ENCODE measurements around the gene PHTF2.

The PHTF2 gene

GRCh38 chr7:77885155-77885554, 86.6 kb downstream of the PHTF2 start:
- no peak for FAIRE-seq

GRCh38 chr7:77887567-77887966, 89.0 kb downstream of the PHTF2 start:
- FAIRE-seq: no peak

- no peak for FAIRE-seq
Observed at GRCh38 chr7:77888998-77889397, 90.4 kb downstream of the PHTF2 start.

DNA sequence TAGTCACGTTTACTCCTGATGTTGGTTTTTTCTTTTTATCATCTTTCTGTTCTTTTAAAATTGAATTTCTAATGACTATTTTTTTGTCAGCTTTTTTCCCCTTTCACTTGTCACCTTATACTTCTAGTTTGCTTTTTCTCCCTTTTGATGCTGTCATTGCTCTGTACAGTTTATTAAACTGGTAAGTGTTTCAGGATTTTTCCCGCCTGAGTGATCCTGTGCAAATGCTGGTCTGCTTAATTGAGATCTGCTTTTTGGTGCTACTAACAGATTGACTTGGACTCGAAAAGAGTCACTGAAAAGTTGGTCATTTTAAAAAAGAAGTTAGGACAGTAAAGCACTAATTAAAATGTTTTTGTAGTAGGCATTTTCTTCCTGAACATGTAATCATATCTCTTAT, 95.2 kb downstream of the PHTF2 start:
- no peak for FAIRE-seq

- no peak for FAIRE-seq
Observed at GRCh38 chr7:77894574-77895091, 96.1 kb downstream of the PHTF2 start.

GRCh38 chr7:77895905-77896304, 97.3 kb downstream of the PHTF2 start:
- no peak for FAIRE-seq

DNA sequence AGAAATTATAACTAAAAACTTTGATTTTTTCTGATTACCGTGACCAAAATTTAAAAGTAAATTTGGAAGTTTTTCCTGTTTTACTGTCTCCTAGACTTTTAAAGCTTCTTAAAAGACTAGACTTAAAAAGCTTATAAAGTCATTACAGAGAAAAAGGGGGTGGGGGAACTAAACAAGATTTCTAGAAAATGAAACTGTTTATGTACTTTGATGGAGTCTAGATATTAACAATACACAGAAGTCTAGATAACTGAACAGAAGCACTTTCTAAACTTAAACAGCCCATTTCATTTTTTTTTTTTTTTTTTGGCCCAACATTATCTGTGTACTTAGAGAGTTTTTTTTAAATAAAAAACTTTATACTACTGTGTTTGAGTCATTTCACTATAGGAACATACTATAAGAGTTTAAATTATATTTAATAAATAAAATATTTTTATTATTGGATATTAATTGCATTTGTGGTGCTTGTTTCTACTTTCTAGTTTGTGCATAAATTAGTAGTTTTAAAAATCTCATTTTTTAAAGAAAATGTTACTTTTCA, 98.5 kb downstream of the PHTF2 start:
- FAIRE-seq: peak; percentile 45

DNA sequence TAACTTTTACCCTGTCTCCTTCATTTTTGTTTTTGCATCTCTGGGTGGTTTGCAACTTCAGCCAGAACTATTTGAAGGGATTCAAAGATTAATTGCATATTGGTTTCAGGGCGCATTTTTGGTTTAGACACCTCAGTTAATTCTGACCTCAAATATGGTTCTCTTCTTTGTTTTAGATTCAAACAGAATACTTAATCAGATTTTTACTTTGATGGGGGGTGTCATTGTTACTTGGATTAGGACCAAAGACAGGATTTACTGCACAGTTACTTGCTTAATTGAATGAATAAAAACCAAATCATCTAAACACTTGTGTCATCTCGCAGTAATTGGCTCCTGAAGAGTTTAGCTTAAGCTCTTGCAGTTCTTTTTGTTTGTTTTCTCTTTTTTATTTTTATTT, 100.9 kb downstream of the PHTF2 start:
- no peak for FAIRE-seq

GRCh38 chr7:77903597-77903996, 105.0 kb downstream of the PHTF2 start:
- no peak for FAIRE-seq

DNA sequence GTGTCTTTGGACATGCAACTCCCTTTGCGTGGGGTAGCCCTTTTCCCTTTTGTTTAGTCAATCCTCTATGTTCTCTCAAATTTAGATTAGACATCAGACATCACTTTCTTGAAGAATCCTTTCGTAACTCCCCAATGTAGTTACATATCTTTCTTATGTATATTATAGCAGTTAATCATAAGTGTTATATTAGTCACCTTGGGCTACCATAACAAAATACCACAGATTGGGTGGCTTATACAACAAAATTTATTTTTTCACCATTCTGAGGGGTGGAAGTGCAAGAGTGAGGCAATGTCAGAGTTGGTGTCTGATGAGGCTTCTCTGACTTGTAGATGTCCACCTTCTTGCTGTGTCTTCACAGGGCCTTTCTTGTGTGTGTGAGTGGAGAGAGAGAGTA, 105.7 kb downstream of the PHTF2 start:
- FAIRE-seq: no peak

- FAIRE-seq: no peak
Observed at GRCh38 chr7:77907281-77907680, 108.7 kb downstream of the PHTF2 start.

DNA sequence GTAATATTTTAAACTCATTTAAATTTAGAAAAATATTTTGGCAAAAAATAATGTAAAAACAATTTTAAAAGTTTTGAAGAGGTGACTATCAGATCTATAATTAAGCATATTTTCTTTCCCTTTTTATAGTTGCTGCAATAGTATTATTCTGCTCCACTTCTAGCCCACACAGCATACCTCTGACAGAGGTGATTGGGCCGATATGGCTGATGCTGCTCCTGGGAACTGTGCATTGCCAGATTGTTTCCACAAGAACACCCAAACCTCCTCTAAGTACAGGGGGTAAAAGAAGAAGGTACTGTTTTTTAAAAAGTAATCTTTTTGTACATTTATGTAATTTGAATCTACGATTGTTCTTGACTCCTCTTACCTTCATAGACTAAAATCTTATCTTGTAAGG, 110.1 kb downstream of the PHTF2 start:
- no peak for FAIRE-seq

DNA sequence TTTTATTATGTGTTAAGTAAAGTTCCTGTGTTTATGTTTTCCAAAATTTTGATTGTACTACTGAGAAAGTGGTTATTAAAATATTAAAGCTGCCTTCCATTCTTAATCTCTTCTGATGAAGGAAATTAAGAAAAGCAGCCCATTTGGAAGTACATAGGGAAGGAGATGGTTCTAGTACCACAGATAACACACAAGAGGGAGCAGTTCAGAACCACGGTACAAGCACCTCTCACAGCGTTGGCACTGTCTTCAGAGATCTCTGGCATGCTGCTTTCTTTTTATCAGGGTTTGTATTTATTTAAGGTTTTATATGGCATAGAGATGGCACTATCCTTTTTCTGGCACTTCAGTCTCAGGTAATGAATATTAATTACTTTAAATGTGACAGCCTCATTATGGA, 111.6 kb downstream of the PHTF2 start:
- no peak for FAIRE-seq

GRCh38 chr7:77912293-77912692, 113.7 kb downstream of the PHTF2 start:
- no peak for FAIRE-seq

GRCh38 chr7:77913977-77914607, 115.5 kb downstream of the PHTF2 start:
- FAIRE-seq: no peak

DNA sequence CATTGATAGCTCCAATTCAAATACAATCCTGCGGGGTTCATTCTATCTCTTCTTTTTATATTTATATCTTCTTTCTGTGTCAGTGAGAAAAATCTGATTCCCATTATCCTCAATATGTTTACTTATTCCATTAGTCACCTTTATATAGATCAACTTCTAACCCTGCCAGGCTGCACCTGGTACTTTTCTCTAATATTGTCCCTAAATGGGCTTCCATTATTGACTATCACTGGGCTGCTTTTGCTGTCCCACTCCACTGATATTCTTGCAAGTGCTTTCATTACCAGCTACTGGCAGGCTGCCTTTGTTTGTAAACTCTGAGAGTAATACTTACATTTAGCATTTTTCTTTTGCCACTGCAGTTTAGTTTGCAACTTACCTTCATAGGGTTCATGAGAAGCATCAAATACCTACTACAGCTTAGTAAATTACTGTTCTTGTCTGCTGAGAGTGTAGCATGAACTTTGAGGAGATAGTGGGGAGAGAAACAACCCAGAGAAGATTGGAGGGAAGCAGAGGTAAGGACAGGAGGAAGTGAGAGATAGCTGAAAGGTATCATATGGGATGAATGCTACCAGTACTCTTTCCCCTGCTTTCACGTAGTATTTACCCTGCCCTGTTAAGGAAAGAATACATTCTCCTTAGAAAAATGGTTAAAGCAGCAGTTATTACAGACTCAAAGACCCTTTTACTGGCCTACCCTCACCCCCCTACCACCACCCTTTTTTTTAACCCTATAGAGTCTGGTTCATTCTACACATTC, 119.1 kb downstream of the PHTF2 start:
- FAIRE-seq: no peak

- FAIRE-seq: no peak
Observed at GRCh38 chr7:77918676-77919075, 120.1 kb downstream of the PHTF2 start.

DNA sequence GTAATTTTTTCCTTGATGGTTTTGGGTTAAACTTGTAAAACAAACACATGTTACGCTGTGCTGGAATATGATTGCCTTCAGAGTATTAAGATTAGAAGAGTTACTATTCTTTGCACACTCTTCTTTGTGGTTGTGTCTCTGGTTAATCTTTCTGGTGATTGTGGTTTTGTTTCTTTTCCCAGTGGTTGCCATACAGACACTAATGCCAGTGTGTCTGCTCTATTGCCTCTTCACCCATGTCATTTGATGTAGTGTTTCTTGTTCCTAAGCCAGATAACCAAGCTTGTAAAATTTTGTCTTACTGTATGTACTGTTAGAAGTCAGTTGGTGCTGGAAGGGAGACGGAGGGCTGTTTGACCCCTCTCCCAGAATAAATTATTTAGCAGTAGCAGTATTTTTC, 124.8 kb downstream of the PHTF2 start:
- FAIRE-seq: no peak

GRCh38 chr7:77930496-77930895, 131.9 kb downstream of the PHTF2 start:
- no peak for FAIRE-seq

DNA sequence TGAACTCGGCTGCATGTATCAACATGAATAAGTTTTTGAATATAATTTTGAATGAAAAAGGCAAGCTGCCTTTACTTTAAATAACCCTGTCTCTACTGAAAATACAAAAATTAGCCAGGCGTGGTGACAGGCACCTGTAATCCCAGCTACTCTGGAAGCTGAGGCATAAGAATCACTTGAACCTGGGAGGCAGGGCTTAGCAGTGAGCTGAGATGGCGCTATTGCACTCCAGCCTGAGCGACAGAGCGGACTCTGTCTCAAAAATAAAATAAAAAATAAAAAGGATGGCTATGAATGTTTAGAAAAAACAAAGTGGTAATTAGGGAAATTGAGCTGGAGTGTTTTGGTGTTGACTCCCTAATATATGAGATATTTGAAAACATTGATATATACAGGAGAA, 133.3 kb downstream of the PHTF2 start:
- no peak for FAIRE-seq

GRCh38 chr7:77933394-77933793, 134.8 kb downstream of the PHTF2 start:
- FAIRE-seq: no peak

DNA sequence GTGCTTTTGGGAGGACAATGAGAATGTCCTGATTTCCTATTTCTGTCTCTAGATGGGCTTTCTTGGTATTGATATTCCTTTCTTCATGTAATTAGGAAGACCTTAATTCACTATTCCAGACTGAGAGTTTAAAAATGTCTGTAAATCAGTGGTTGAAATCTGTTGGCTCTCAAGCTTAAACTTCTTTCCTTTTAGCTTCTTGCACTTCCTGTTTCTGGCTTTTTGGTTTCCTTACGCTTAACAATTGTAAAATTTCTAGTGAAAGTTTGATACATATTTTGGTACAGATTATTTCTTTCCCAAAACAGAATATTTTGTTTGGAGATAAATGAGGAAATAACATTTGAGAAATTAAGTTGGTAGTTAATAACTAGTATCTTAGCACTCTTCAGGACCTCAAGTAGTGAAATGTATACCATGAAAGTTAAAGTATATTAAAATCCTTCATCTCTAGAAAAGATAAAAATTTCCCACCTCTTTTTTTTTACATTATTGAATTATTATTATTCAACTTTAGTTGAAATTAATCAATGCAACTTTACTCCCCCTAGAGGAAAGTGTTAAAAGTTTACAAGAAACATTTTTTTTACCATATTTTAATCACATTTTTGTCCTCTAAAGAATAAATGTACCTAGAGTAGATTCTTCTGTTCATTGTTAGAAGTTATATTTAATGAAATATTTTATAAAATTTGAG, 137.2 kb downstream of the PHTF2 start:
- peak; percentile 88 for FAIRE-seq

- FAIRE-seq: peak; percentile 49
Observed at GRCh38 chr7:77940647-77941046, 142.1 kb downstream of the PHTF2 start.

GRCh38 chr7:77942431-77942830, 143.9 kb downstream of the PHTF2 start:
- no peak for FAIRE-seq
